Measurements from ENCODE around the gene PRKCA.

The PRKCA gene

DNA sequence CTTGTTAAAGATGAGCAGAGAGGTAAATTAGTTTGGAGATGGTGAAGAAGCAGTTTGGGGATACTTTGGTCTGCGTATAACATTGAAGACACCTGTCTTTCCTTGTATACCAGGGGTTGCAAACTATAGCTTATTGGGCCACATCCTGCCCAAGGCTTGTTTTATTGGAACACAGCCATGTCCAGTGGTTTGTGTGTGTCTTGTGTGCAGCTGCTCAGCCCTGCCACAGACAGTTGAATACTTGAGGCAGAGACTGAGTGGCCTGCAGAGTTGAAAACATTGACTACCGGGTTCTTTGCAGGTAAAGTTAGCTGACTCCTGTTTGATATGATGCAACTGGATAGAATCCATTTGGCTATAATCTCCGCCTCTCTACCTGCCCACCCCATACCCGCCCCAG is 224.4 kb downstream of the PRKCA start:
- DNase-seq: no peak

DNA sequence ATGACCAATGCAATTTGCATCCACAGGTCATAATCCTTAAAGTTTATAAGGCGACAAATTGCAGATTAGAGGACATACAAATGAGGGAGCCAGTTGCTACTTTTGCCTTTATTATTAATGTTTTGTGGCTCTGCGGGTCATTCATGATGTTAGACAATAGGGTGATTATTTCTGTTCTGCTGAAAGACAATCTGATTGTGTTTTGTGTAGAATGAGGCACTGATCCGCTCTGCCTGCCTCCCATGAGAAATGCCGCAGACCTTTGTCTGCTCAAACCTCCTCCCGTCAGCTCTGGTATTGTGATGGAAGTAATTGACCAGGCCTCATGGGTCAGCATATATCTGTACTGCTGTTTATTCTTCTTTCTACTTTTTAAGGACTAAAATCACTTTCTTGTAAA is 224.9 kb downstream of the PRKCA start:
- DNase-seq: no peak

DNA sequence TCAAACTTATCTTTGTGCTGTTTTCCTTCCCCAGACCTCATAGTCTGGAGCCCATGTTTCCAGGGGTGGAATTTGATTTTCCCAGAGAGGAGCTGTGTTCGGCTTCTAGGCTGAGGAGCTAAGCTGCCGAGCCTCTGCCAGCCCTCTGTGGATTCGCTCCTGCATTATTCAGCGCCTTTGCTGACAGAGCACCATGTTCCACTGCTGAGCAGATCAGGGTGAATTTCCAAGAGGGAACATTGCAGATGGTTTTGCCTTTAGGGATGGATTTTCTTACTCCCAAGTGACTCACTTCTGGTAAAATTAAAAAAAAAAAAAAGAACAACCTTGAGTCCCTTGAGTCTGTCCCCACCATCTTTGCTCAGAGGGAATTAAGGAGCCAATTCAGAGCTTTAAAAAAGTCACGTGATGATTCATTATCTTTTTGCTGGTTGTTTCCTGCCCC is 229.5 kb downstream of the PRKCA start:
- DNase-seq: no peak

DNA sequence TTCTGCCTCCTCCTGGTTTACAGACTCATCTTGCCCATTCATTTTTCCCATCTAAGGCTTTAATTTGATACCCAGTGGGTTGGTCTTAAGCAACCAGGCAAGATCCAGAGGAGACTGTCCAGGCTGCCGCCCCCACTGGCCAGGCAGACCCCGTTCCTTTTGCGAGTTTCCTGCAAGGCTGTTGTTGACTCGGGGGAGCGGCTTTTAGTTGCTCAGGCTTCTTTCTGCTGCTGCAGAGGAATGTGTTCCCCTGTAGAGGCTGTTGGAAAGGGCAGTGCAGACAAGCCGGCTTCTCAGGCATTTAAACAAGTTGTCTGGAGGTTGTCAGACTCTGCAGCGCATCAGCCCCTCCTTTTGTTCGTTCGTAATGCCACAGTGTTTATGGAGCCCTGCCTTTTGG is 231.2 kb downstream of the PRKCA start:
- DNase-seq: no peak

DNA sequence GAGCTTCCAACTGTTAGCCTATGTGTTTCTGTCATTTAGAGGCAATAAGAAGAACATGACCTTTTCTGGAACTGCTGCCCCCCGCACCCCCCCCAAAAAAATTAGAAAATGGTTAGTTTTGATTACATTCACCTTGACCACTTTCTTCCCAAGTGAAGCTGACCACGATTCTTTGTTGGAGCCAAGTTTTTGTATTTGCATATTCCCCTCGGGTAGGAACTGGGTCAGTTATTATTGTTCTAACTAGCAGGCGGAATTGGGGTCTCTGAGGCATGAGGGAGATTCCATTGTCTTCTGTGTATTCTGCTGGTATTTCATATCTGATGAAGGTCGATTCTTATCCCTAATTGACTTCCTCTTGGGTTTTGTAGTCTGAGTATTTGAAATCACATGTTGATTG is 231.6 kb downstream of the PRKCA start:
- no peak for DNase-seq

DNA sequence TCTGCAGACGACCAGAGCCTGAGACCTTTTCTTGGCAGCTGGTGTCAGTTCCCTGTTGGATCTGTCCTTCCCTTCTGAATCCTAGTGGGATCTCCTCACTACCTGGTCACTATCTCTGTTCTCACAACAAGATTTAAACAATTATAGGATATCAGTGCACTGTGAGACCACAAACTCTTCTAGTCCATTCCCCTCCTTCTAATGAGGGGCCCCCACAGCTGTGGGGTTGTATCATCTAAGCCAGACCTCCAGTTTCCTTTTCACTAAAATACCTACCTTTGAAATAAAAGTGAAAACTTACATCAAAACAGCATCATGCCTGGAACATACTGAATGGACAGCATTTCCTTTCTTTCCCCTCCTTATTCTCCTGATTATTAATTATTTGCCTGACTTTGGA is 233.2 kb downstream of the PRKCA start:
- no peak for DNase-seq

DNA sequence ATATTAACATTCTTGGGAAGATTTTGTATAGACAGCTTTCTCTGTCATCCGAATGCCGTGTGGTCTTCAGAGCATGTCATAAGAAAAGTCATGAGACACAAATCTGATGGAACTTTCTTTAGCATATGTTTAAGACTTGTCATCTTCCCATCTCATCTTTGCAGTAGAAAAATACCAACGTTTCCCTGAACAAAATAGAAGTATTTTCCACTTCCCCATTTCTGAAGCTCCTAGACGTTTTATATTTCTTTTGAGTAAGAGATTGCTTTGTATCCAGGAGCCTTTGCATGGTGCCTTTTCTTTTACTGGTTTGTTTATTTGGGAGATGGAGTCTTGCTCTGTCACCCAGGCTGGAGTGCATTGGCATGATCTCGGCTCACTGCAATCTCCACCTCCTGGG is 235.1 kb downstream of the PRKCA start:
- DNase-seq: no peak

DNA sequence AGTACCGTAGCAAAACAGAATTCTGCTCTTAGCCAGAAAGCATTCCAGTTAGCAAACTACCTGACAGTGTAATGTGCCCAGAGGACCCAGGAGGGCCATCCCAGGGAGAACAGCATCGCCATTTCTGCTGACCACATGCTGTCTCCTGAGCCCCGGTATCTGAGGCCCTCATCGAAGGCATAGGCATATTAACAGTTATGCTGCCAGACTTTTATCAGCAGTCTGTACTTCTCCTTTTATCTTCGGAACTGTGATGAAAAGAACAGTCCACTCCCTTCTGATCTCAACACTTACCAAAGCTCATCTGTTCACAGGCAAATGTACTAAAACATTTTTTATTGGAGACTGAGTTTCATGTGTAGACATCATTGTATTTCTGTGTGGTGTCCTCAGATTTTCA is 236.4 kb downstream of the PRKCA start:
- DNase-seq: no peak

DNA sequence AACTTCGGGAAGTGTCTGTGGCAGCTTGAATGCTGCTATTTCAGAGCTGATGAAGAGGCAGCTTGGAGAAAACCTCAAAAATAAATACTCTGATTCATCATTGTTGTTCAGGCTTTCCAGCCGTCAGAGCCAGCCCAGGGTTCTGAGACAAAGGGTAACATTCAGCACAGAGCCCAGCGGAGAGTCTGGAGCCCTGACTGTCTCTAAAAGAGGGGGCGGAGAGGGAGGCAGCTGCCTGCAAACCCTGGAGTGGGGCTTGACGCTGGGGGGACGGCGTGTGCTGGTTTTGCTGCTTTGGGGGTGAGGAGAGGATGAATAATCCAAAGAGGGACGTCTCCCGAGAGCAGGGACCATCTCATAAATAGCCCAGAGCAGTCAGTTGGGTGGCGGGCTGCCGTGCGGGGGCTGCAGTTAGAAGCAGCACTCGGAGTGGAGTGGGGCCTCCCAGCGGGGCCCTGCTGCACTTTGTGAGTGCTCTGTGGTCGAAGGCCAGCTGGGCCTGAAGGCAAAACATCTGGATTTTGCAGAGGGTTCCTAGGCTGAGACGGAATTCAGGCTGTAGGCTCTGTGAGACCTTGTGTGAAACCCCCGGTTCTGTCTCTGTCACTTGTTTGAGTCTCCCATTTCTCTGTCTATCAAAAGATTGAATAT is 237.8 kb downstream of the PRKCA start:
- no peak for DNase-seq

DNA sequence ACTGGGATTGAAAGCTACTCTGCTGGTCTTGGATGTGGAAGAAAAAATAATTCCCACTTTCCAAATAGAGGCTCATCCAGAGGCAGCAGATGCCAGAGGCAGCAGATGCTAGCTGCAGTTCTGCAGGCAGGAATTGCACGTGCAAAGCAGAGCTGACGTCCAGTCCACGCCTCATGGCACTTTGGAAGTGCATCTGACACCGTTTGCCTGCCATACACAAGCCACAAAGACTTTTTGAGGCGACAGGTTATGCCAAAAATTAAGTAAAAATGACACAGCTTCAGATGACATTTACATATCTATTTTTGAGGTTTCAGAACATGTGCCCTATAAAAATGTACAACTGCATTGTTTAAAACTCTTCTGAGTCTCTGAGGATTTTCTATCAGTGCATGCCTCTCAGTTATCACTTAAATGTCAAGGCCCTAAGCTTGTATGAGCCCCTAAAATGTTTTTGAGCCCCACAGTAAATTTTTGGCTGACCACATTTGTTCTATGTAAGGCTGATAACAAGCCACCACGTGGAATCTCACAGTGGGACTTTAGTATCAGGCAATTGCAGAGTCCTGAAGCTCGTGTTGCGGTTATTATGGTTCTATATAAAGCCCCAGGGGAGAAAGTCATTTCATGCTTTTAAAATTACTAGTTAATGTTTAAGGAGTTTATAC is 239.2 kb downstream of the PRKCA start:
- DNase-seq: no peak

DNA sequence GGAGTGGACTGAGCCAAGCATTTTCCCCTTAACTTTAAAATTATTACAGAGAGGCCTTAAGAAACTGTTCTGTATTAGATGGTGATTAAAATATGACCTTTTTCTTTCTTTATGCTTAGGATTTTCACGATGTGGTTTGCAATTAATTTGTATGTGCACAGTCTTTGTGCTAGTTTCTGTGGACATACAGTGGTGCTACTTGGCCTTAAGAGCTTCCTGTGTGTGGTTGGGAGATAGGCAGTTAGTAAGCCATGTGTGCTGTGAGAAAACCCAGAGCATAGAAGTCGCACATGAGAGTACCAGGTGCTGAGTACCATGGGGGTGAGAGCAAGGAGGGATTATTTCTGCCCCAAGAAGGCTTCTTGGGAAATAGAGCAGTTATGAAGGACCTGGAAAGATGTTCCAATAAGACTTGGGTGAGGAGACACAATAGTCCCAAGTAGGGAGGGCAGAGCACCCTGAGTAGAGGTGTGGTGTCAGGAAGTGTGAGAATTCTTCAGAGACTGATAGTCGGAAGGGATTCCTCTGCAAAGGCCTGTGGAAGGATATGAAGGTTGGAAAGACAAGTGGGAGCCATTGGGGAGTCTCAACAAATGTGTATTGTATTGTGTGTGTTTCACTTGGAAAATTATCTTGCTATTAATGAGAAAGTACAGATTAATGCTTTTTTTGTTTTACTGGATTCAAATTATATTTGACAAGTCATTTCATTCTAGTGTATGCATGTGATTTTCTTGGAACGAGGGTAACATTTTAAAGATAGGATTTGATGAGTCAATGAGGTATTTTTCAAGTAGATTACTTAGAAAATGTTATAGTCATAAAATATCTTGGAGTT is 239.9 kb downstream of the PRKCA start:
- no peak for DNase-seq

DNA sequence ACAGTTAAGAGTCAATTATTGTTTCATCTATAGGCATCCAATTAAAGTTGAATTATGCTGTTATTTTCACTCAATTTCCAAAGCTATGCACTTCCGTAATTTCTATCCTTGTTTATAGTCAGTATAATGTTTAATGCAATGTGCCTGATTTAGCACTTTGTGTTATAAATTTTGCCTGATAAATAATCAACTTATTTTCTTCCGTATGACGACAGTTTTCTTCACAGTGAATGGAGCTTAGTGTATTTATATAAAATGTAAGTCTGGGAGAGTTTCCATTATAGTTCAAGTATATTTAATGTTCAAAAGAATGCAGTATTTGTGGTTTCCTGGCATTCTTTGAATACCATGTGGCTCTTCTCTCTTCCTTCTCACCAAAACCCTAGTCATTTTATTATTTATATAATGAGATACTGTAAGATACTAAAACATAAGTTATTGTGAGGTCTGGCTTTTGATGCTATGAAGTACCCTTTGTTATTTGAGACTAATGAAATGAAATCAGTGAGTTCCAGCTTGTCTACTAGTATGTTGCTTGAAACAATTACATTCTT is 240.6 kb downstream of the PRKCA start:
- no peak for DNase-seq

DNA sequence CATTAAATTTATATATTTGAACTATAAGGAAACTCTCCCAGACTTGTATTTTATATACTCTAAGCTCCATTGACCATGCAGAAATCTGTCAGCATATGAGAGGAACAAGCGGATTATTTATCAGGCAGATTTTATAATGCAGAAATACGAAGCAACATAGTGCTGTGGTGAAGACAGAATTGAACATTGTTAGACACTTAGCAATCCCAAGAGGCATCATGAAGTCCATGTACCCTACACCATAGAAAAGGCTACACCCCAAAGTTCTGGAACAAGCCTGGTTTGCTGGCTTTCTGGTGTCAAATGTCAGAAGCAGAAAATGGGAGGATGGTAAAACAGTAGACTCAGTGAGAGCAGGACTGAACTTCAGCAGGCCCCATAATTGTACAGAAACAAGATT is 241.1 kb downstream of the PRKCA start:
- no peak for DNase-seq

DNA sequence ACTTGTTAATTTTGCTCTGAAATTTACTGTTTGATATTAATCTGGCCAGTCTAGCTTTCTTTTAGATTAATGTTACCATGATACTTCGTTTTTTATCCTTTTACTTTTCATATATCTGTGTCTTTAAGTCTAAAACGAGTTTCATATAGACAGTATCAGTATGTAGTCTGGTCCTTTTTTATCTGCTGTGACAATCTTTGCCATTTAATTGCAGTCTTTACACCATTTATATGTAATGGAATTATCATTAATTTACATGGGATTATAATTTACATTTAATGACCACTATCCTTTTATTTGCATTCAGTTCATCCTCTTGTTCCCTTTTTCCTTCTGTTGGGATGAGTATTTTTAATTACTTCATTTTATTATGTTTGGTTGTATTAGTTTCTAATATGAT is 243.5 kb downstream of the PRKCA start:
- no peak for DNase-seq

DNA sequence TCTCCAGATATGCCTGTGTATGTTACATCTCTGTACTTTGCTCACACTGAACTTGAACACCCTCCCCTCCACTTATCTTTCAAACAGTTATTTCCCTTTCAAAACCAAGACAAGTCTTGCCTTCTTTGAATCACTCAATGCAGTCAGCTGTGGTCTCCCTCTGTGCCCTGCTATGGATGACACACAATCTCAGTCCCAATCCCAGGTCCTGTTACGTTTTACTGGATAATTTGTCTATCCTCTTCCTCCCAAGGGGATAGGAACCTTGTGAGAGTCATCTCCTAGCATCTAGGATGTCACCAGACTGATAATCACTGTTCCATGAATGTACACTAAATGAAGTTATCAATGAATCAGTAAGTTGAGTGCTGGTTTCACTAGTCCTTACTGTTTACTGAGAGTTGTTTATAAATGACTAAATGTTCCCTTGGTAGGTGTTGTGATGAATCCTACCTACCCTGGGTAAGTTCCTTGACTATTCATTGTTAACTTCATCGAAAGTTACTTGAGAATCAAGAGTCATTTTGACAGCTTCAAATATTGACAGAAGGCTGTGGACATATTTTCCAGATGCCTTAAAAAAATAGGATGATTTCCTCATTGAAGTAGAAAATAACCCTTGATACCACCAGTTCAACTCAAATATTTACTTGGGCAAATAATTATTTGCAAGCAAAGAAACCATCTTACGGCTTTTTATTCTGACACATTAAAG is 244.9 kb downstream of the PRKCA start:
- no peak for DNase-seq

DNA sequence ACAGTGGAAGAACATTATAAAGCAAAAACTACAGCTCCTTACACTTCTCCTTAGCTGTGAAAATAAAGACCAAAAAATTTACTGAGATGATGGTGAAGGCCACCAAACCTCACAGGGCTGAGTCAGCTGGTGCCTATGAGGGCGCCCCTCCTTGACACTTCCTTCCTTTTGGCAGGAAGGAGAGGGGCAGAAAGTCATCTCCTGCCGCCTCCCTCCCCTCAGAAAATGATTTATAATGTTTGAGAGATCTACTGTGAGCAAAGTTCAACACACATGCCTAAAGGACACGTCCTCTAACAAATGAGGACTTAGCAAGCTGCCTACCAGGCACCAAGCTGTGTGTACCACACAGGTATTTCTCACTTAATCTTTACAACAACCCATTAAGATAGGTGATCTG is 245.7 kb downstream of the PRKCA start:
- no peak for DNase-seq

DNA sequence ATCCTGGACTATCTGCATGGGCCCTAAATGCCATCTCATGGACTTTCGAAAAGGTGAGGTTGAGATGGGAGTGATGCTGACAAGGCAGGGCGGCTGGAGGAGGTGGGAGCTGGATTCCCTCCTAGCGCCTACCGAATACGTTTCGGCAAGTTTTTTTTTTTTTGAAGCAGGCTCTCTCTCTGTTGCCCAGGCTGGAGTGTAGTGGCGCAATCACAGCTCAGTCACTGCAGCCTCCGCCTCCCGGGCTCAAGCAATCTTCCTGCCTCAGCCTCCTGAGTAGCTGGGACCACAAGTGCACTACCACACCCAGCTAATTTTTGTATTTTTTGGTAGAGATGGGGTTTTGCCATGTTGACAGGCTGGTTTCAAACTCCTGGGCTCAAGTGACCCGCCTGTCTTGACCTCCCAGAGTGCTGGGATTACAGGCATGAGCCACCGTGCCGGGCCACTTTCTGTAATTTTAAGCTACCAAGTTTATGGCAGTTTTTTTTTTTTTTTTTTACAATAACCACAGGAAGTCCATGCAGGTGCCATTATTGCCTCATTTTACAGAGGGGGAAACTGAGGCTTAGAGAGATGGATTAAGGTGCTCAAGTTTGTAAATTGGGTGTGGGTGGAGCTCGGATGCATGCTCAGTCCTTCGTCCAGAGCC is 246.4 kb downstream of the PRKCA start:
- no peak for DNase-seq

DNA sequence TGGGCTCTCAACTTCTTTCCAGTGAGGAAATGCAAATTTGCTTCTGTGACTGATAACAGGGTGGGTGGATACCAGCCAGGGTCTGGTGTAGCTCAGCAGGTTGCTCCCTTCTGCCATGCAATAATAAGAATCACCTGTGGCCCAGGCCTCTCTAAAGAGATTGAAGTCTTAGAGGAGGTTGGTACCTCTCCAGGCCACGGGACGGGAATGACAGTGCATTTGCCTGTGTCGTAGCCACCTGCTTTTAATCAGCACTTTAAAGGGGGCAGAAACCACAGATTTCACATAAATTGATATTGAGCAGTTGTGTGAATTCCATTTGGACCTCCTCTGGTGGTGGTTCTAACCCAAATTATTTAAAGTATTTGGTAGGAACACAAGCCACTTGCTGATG is 246.9 kb downstream of the PRKCA start:
- DNase-seq: no peak

DNA sequence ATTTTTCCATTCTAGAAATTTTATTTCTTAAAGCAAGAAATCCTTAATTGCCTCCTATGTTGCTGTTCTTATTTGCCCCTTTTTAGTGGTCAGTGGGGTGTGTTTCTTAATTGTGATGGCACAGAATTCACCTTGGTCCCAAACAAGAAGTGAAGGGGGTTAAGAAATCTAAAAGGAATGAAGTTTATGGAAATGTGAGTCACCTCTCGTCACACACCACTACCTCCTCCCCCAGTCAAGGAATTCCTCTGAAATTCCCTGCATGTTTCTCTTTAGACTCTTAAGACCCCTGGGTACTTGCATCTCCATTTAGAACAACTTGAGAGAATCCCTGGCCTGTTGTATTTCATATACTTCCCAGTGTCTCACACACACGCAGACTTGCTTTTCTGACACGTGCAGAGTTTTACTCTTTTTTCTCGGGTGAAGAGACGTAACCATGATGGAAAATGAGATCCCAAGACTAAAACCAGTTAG is 247.4 kb downstream of the PRKCA start:
- no peak for DNase-seq

DNA sequence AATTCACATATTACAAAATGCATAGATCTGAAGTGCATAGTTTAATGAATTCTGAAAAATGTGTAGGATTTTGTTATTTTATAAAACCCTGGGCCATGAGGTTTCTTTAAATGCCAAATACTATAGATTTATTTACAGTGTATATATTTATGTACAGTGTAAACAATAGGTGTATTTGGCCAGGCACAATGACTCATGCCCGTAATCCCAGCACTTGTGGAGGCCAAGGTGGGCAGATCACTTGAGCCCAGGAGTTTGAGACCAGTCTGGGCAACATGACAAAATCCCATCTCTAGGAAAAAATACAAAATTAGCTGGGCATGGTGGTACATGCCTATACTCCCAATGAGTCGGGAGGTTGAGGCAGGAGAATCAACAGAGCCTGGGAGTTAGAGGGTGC is 249.4 kb downstream of the PRKCA start:
- no peak for DNase-seq

DNA sequence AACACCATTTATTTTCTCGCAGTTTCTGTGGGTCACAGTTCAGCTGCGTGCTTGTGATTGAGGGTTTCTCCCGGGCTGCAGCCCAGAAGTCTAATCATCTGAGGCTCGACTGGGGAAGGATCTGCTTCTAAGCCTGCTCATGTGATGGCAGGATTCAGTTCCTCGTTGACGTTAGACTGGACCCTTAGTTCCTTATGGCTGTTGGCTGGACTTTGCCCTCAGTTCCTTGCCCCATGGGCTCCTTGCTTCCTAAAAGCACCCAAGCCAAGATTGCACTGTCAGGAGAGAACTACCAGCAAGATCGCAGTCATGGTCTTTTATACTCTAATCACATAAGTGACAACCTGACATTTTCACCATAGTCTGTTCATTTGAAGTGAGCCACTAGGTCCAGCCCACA is 250.0 kb downstream of the PRKCA start:
- DNase-seq: no peak

DNA sequence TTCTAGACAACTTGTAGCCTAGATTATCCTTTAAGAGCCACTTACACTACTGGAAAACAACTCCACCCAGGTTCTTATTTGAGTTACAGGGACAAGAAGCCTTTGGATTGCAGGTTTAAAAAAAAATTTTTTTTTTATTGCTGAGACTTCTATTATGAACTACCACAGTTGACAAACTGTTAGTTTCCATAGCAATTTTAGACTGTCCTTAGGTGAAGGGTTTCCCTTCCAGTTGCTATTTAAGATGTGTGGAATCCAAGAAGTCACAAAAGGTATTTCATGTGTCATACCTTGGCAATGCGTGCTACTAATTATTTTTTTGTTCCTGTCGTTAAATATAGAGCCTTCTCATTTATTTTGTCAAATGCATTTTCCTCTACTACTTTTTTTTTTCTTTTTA is 253.2 kb downstream of the PRKCA start:
- DNase-seq: no peak

DNA sequence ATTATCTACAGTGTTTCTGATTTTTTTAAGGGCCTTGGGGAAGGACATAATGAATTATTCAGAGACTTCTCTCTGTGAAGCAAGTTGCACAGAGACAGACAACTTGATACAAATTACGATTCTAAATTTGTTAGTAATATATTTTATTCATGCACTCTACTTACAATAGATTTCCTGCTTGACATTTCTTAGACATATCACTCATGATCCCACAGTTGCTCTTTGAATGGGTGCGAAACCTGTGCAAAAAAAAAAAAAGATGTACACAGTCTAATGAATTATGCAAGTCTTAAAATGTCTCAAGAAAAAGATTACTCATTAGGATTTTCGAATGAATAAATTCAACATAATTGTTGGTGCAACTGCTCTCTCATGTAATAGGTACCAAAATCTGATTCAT is 254.8 kb downstream of the PRKCA start:
- no peak for DNase-seq
